HG03039 (cell line): ENCODE measurements around the gene ASCC2.

Experiments used
- ATAC-seq: cut with Tn5 transposase; IDR thresholded peaks from one replicate; pipeline ENCODE4 v1.9.1; 2021; ENCODE audit warnings: mild to moderate bottlenecking, moderate library complexity; ENCODE audit not compliant: unreplicated experiment

The ASCC2 gene

DNA sequence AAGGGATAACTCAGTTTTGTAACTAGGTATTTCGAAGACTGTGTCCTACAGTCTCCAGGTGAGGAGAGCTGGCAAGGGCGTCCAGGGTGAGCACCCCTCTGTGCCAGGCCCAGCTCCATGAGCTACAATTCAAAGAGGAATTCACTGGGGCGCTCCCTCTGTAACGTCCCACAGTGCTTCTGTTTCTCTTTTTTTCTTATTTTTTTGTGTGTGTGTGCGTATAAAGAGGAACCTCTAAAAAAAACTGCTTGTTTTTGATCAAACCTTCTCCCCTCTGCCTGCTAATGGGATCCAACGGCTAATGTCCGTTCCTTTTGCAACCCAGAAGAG is 17.1 kb downstream of the ASCC2 start:
- ATAC-seq: no peak

DNA sequence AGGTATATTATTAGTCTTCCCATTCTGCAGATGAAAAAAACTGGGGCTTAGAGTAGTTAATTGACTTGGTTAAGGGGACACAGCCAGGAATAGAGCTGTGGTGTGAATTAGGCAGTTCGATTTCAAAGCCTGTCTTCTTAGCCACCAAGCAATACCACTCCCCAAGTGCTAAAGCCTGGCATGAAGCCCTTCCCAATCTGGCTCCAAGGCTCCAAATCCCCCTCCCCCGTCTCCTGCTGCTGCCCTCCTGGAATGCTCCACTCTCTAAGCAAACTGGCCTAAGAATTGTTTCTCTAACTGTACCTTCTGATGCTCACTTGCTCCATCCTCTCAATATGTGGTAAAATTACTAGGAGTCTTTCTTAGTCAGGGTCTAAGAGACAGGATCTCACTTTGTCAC is 18.6 kb downstream of the ASCC2 start:
- no peak for ATAC-seq

DNA sequence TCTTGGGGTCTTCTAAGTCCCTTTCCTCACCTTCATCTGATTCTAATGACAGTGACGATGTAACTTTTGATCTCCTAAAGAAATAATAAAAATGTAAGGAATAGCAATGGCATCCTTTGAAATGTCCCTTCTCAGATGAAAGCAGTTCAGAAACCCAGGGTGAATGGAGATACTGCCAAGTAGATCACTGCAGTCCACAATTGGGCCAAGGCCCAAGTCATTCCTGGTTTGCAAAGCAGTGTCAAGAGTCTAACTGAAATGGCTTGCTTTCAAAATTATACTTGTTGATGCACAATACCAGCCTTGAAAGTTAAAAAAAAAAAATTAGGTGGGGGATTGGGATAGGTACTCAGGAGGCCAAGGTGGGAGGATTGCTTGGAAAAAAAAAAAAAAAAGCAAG is 20.4 kb downstream of the ASCC2 start:
- ATAC-seq: no peak

DNA sequence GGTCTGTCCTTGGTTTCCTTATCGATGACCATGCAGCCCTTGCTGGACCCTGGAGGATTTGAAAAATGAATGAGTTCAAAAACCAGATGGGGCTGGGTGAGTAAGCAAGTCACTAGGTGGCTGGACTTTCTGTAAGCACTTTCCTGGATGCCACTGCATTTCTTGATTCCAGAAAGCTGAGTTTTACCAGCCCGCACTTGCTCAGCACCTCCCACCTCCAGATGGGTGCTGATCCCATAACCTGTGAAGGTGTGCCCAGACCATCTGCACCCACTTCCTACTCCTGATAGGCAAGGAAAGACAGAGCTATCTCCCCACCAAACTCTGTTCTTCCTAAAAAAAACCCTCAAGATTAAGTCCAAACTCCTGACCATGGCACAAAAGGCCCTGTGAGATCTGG is 21.1 kb downstream of the ASCC2 start:
- no peak for ATAC-seq

DNA sequence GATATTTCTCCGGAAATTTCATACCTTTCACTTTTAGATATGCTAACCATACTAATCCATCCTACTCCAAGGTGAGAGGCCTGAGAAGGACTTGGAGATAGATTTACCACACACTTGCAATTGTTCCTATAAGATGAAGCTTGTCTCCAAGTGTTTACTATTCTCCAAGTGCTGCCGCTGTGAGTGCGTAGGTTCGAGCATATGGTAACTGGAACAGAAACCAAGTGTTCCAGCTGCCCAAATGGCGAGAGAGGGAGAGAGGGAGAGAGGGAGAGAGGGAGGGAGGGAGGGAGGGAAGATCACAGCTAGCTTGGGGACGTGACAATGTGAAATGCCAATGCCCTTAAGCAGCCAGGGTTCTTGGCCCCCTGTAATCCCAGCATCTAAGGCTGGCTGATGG is 21.5 kb downstream of the ASCC2 start:
- no peak for ATAC-seq

GRCh38 chr22:29816128-29816527 is 21.9 kb downstream of the ASCC2 start:
- ATAC-seq: no peak

- ATAC-seq: no peak
Measured at GRCh38 chr22:29815580-29815979, 22.5 kb downstream of the ASCC2 start.

DNA sequence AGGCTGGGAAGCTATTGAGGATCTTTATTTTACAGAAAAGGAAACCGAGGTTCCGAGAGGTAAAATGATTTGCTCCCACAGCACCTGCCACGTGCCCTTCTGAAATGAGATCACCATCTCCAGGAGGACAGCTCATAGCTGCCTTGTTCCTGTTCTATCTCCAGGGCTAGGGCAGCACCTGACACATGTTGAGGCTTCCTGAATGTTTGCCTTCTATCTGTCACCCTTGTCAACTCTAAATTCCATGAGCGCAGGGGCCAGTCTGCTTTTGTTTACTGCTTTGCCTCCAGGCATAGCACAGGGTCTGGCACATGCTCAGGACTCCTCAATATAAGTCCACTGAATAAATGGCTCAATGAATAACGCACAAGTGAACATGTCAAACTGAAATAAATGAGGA is 24.1 kb downstream of the ASCC2 start:
- ATAC-seq: no peak

GRCh38 chr22:29813563-29813962 is 24.5 kb downstream of the ASCC2 start:
- ATAC-seq: no peak

DNA sequence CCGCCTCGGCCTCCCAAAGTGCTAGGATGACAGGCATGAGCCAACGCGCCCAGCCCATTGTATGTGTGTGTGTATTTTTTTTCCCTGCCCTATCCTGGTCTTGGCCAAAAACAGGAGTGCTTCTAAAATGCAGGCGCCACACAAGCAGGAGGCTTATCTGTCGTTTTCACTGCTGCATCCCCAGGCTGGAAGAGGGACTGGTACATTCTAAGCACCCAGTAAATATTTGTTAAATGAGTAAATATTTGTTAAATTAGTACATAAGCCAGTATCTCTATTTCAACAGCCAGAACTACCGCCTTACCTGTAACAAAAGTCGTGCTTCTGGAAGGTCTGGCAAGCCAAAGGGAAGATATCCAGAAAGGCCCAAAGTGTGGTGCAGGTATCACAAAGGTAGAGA is 24.9 kb downstream of the ASCC2 start:
- no peak for ATAC-seq

DNA sequence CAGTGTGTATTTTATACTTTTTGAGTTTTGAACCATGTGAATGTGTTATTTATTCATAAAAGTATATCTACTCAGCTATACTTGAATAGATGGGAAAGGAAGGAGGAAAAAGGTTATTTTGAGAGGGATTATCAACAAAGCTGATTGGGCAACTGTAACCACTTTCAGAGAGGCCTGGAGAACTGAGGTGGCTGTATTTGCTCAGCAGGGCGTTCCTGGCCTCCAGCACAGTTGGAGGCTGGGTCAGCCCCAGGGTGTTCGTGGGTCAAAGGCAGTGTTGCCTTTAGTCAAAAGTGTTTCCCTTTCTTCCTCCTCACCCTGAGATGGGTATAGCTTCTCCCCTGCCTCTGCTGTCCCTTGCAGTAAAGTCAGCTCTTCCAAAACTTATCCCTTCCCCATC is 26.7 kb downstream of the ASCC2 start:
- ATAC-seq: no peak

DNA sequence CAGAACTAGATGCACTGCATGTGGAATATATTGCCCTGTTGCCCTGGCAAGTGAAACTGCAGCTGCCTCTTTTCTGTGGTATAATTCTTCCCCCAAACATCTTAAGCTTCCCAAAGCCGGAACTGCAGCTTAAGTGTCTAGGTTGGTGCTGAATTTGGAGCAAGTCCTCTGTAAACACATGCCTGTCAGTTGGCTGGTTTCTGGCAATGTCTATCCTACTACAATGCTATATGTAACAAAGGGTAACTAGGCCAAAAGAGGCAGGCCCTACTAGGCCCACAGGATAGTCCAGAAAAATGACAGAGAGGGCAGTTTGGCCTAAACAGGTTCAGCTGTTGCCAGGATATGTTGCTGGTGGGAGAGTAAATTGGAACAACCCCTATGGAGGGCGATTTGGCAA is 27.9 kb downstream of the ASCC2 start:
- ATAC-seq: no peak

DNA sequence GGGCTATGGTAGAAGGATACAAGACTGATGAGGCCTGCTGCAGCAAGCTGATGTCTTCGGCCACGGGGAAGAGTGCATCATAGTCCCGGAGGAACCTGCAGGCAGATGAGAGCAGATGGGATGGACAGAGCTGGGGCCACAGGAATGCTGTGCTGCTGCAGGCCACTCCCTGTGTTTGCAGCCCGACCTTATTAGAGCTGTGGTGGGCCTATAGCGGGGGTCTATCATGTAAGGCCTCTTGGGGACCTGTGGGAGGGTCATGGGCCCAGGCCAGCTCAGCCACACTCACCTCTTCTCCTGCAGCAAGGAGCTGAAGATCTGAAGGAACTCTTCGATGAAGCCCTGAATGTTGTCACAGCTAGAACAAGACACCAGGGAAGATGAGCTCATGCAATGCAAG is 31.9 kb downstream of the ASCC2 start:
- no peak for ATAC-seq

GRCh38 chr22:29804985-29805384 is 33.1 kb downstream of the ASCC2 start:
- ATAC-seq: no peak

DNA sequence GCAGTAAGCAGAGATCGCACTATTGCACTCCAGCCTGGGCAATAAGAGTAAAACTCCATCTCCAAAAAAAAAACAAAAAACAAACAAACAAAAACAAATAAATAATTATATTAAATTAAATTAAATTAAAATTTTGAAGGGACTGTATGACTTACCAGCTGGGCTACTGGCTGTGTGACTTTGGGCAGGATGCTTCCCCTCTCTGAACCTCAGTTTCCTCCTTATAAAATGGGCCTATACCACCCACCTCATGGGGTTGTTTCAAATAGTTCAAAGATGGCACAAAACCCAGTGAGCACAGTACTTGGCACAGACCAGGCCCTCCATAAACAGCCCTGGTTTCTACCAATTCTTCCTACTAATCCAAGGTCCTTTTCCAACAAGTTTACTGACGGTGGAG is 34.9 kb downstream of the ASCC2 start:
- no peak for ATAC-seq

GRCh38 chr22:29801796-29802195 is 36.3 kb downstream of the ASCC2 start:
- ATAC-seq: no peak

GRCh38 chr22:29801153-29801552 is 36.9 kb downstream of the ASCC2 start:
- ATAC-seq: no peak

DNA sequence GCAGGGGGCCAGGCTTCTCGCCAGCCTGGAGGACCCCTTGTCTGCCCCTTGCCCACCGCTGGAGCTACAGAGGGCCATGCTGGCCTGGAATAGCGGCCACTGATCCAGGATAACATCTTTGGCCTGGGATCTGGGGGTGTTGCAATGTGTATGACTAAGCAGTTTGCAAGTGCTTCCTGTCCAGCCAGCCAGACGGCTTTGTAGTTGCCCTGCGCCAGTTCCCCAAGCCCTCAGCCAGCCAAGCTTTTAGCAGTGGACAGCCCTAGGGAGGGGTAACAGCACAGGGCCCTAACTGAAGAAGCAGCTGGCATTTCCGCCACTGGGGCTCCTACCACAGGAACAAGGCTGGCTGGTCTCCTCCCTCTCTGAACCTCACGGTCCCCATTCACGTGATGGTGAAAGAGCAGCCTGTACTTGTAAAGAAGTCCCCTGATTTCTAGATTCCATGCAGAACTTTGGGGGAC is 38.8 kb downstream of the ASCC2 start:
- ATAC-seq: no peak

DNA sequence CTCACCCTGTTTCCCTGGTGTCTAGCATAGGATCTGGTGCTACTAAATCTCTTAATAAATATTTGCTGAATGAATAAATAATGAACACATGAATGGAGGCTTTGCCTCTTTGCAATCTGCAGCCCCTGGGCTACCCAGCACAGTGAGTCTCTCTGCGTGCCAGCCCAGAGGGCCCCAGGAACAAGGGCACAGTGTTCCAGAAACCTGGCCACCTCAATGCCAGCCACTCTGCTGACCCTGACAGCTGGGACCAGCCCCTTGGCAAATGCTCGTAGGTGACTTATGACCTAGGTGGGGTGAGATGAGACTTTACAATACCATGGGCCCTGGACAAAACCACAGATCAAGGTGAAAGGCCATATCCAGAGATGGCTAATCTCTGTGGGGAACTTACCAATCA is 39.3 kb downstream of the ASCC2 start:
- no peak for ATAC-seq

- ATAC-seq: no peak
Measured at GRCh38 chr22:29798318-29798717, 39.8 kb downstream of the ASCC2 start.

DNA sequence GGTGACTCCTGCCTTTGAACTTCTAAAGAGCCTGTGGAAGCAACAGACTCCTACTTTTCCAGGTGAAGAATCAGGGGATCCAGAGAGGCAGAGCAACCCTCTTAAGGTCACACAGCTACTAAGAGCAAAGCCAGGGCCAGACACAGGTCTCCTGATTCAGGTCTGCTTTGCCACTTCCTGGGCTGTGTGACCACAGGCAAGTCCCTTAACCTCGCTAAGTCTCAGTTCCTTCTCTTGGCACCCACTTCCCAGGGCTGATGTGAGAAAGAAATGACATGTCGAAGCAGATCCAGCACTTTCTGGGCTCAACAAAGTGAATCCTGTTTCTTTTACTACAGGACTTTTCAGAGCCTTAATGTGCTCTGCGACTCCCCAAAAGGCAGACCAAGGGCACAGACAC is 40.7 kb downstream of the ASCC2 start:
- no peak for ATAC-seq

DNA sequence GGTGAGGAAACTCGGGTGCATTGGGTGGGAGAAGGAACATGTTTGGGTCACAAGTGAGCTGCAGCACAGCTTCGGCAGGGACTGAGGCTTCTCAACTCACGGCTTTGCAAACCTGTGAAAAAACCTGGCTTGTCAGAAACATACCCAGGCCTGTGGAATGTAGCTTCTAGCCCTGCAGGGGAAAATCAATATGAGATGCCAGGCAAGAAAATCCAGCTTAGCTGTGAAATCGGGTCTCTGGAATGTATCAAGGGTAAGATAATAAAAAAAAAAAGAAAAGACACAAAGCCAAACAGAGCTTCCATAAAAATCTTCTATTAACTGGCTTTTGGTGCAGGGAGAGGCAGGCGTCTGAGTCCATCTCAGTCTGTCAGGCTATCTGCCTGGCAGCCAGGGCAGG is 42.4 kb downstream of the ASCC2 start:
- no peak for ATAC-seq

- ATAC-seq: no peak
Measured at GRCh38 chr22:29793396-29793795, 44.7 kb downstream of the ASCC2 start.

DNA sequence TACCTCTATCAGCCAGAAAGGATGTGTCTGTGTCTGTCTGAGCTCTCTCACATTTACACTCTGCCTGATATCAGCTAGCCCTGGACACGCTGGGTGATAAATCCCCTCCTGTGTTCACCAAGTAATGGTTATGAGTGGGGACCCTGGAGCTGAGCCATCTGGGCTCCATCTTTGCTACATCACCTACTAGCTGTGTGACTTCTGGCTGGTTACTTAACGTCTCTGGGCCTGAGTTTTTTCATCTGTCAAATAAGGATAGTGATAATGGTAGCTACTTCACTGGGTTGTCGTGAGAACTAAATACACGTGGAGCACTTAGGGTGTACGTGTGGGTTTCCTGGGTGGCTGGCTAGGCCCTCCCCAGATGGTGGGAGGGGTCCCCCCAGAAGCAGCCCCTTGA is 48.0 kb downstream of the ASCC2 start:
- no peak for ATAC-seq
